Mucosa of descending colon (tissue), 3 donors: Measurements from ENCODE around the gene GNAT1. TPM values are rescaled to one million over a fixed set of nuclear protein-coding genes. Genes with fewer than 3 reads are reported as not detected.

Experiments
- ATAC-seq: fragments of 200-7000 bp; cut with Tn5 transposase; one replicate; pipeline ENCODE4 v1.9.1; 2020; ENCODE audit warnings: mild to moderate bottlenecking, moderate library complexity
- DNase-seq, 3 donors: peaks; one replicate each; pipeline ENCODE4 v3.0.0-alpha.2; 2020
- H3K36me3 ChIP-seq: fragments of 200-600 bp; one replicate; pipeline ENCODE4 v1.8.0; 2021; ENCODE audit warnings: low read depth, mild to moderate bottlenecking
- H3K4me1 ChIP-seq: fragments of 200-600 bp; one replicate; pipeline ENCODE4 v1.8.0; 2021; ENCODE audit warnings: low read depth, mild to moderate bottlenecking
- H3K4me3 ChIP-seq: fragments of 200-600 bp; one replicate; pipeline ENCODE4 v1.8.0; 2021; ENCODE audit warnings: mild to moderate bottlenecking
- H3K9me3 ChIP-seq: fragments of 200-600 bp; one replicate; pipeline ENCODE4 v1.8.0; 2021; ENCODE audit warnings: mild to moderate bottlenecking
- CTCF ChIP-seq: fragments of 200-600 bp; IDR thresholded peaks from one replicate; pipeline ENCODE4 v1.8.0; 2022; ENCODE audit warnings: antibody characterized with exemption, mild to moderate bottlenecking
- intact Hi-C, 2 donors: fragments of 100-400 bp; cut with DNase I in 1 of 2; cut with micrococcal nuclease in 1 of 2; formaldehyde crosslinking; loops; one replicate each; pipeline versions ENCODE4 v1.11.0 to v1.11.1; 2022; cut with DNase I, micrococcal nuclease
- long read RNA-seq, 2 donors: library from polyadenylated mRNA; unstranded; transcript quantifications; one replicate each; pipeline ENCODE4 v2.0.0, GENCODE V29; 2019 to 2021
- total RNA-seq, 3 donors: library from RNA; stranded (reverse); fragmentation: NEBNext Ultra II Directional in 2 of 3; extraction: Animal tissue kit (Norgen Biotek cat#: 25700) in 2 of 3; gene quantifications; one replicate each; pipeline versions ENCODE4 v1.2.1 to v1.2.4, GENCODE V29; 2021 to 2023
- donor health status: DM: no; HTN: no; CAD: no; lungs with moderate emphysema.
- donor health status: DM: no; HTN: no; CAD: no.
- donor health status: DM: no; HTN: yes; CAD: no.

The GNAT1 gene
- total RNA-seq: not detected
- long read RNA-seq, donor 1: 0 reads
- long read RNA-seq, donor 2: 0 reads

DNA sequence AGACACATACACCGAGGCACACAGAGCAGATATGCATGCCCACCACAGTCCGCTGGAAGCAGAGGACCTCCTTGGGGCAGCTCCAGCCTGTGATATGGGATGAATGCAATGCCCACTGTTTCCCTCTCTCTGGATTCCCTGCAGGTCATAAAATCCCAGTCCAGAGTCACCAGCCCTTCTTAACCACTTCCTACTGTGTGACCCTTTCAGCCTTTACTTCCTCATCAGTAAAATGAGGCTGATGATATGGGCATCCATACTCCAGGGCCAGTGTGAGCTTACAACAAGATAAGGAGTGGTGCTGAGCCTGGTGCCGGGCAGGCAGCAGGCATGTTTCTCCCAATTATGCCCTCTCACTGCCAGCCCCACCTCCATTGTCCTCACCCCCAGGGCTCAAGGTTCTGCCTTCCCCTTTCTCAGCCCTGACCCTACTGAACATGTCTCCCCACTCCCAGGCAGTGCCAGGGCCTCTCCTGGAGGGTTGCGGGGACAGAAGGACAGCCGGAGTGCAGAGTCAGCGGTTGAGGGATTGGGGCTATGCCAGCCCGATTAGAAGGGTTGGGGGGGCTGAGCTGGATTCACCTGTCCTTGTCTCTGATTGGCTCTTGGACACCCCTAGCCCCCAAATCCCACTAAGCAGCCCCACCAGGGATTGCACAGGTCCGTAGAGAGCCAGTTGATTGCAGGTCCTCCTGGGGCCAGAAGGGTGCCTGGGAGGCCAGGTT is at the start of gene GNAT1:
TSS of gene GNAT1 (plus strand) at position 675 of the 725 bp plus-strand sequence. CDS start 116 bp downstream, outside the sequence.
- no peak within 1 kb of the TSS for H3K4me3 ChIP-seq
- intact Hi-C loops: loop anchor here (1.0 to 10.0 kb wide), 3 partner anchors 36 to 84 kb away; partner anchors contain the start of gene LSMEM2 (in 2 of the 2)
- no peak for TF ChIP-seq CTCF
- ATAC-seq: peak; percentile 21
- H3K9me3 ChIP-seq: no peaks in the 10 kb centered on the region
- no peaks in the 10 kb centered on the region for H3K36me3 ChIP-seq
- peaks cover 6% of the 10 kb centered on the region for H3K4me1 ChIP-seq
- no peak for DNase-seq

DNA sequence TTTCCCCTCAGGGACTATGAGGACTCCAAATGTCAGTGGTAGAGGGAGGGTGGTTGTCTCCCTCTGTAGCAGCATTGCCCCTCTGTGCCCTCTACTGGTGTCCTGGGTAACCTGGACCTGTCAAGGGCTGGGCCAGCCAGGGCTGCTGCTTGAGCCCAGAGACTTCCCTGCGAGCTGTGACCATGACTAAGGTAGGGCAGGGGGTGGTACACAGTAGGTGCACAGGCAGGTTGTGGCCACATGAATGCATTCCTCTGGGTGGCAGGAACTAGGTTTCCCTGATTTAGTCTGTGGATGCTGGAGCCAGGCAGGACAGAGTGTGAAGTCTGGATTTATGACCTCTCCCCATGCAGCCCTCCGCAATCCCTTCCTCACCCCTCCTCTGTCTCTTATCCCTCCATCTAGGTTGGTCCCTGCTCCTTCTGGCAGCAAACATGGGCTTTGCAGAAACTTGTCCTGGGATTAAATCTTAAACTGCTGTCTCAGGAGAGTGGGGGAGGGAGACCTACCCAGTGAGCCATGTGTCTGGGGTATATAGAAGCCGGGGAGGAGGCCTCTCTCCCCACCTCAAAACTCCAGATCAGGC is 45.0 kb upstream of the GNAT1 start:
- Histone ChIP-seq H3K4me3 (no peak overlapping the region), H3K36me3 (no peaks in the 10 kb centered on the region), H3K4me1 (no peaks in the 10 kb centered on the region), H3K9me3 (no peaks in the 10 kb centered on the region)
- intact Hi-C loops: no loop called here
- ATAC-seq (peak; percentile 15), DNase-seq (no peak)
- no peak for TF ChIP-seq CTCF

GRCh38 chr3:50147016-50147415 is 44.4 kb upstream of the GNAT1 start:
- Histone ChIP-seq H3K4me3 (no peak overlapping the region), H3K4me1 (no peaks in the 10 kb centered on the region), H3K9me3 (no peaks in the 10 kb centered on the region), H3K36me3 (no peaks in the 10 kb centered on the region)
- ATAC-seq (no peak), DNase-seq (no peak)
- TF ChIP-seq CTCF: no peak
- intact Hi-C loops: no loop called here

- ATAC-seq (no peak), DNase-seq (no peak)
- H3K36me3 ChIP-seq: no peaks in the 10 kb centered on the region
- TF ChIP-seq CTCF: no peak
- H3K9me3 ChIP-seq: no peaks in the 10 kb centered on the region
- no peak overlapping the region for H3K4me3 ChIP-seq
- intact Hi-C loops: no loop called here
- no peaks in the 10 kb centered on the region for H3K4me1 ChIP-seq
Measured at GRCh38 chr3:50147447-50147846, 44.0 kb upstream of the GNAT1 start.

- no peak for DNase-seq
- no peak for ATAC-seq
- no peaks in the 10 kb centered on the region for H3K36me3 ChIP-seq
- intact Hi-C loops: no loop called here
- H3K9me3 ChIP-seq: no peaks in the 10 kb centered on the region
- no peak overlapping the region for H3K4me3 ChIP-seq
- no peak for TF ChIP-seq CTCF
- no peaks in the 10 kb centered on the region for H3K4me1 ChIP-seq
Measured at GRCh38 chr3:50147861-50148260, 43.5 kb upstream of the GNAT1 start.
